Inferior parietal cortex (tissue), 1 donor: Measurements from ENCODE around the gene OR2B2.

Source experiments
- DNase-seq: peaks from one replicate; pipeline ENCODE4 v3.0.0-alpha.2; 2016; ENCODE audit errors: extremely low spot score

OR2B2 gene

GRCh38 chr6:27893836-27894807 is 18.1 kb downstream of the OR2B2 start:
- DNase-seq: peak; percentile 95

GRCh38 chr6:27893059-27893835 is 18.9 kb downstream of the OR2B2 start:
- peak; percentile 77 for DNase-seq

GRCh38 chr6:27892649-27893058 is 19.5 kb downstream of the OR2B2 start:
- DNase-seq: no peak

- no peak for DNase-seq
Observed at GRCh38 chr6:27891320-27891875, 20.8 kb downstream of the OR2B2 start.

GRCh38 chr6:27890445-27891319 is 21.5 kb downstream of the OR2B2 start:
- DNase-seq: peak; percentile 65

DNA sequence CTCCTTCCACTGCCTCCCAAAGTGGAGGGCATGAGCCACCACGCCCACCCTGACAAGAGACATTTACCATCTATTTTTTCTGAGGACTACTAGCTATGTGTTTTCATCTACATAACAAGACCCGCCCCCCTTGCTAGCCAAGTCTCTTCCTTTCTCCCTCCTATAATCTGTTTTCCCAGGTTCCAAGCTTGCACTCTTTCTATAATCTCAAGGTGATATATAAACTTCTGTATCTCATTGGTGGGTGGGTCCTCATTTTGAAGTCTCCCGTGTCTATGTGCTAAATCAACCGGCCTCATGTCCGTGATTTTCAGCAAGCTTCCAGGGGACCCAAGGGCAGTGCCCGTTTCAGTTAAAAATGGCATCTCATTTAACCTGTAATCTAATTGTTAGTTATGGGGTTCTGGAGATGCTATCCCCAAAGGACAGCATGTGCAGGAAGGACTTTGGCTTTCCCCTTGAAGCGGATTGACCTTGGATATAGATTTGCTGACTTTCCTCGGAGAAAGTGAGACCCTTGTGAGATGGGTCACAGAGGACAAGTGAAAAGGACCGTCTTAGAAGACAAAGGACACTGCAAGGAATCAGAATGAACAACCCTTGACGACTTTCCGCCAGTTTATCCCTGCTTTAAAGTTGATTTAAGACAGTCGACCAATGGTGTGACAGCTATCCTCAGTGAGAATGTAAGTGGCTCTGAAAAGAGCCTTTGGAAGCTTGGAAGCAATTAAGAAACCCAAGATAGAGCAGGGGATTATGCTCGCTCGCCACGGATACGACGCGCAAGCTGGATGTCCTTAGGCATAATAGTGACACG is 22.4 kb downstream of the OR2B2 start:
- DNase-seq: no peak

DNA sequence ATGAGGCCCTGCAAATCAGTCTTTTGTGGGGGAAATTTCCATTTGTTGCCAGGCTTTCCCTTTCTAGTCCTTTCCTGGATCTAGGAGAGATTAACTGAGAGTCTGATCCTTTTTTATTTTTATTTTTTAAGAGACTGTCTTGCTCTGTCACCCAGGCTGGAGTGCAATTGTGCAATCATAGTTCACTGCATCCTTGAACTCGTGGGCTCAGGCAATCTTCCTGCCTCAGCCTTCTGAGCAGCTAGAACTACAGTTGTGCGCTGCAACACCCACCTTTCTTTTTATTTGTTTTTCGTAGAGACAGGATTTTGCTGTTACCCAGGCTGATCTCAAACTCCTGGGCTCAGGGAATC is 22.9 kb downstream of the OR2B2 start:
- no peak for DNase-seq

DNA sequence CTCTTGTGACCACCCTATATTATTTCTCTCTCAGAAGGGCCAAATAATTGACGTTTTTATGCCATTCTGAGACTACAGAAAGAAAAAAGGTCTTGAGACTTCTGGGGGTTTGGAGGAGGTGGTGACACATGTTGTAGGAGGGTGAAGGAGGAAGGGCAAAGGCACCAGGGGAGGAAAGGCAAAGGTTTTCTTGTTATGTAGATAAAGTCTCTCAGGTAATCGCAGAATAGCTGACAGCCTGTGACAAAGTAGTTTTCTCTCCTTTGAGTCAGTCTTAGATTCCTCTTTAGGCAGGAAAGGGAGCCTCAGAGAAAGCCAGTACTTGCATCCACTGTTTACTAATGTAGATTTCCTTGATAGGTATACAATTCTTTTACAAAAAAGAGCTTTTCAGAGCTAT is 23.6 kb downstream of the OR2B2 start:
- DNase-seq: no peak

GRCh38 chr6:27886073-27886472 is 26.1 kb downstream of the OR2B2 start:
- no peak for DNase-seq

- DNase-seq: no peak
Observed at GRCh38 chr6:27883136-27883535, 29.1 kb downstream of the OR2B2 start.

- no peak for DNase-seq
Observed at GRCh38 chr6:27882624-27883023, 29.6 kb downstream of the OR2B2 start.

- no peak for DNase-seq
Observed at GRCh38 chr6:27879837-27880236, 32.4 kb downstream of the OR2B2 start.

- DNase-seq: no peak
Observed at GRCh38 chr6:27874016-27874415, 38.2 kb downstream of the OR2B2 start.

GRCh38 chr6:27873021-27873940 is 38.9 kb downstream of the OR2B2 start:
- no peak for DNase-seq

DNA sequence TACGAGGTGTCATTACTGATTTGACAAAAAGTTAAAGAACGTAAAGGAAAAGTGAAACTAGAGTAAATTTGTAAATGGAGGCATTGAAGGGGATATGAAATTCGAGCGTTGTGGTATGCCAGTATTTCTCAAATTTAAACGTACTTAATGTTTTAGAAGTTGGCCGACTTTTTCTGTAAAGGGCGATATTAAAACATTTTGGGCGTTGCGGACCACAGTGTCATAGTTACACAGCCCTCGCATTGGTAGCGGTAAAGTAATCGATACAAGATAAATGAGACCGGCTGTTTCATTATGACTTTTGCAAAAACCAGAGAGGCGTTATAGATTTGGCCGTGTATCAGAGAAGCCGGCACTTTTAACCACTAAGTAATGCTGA is 39.6 kb downstream of the OR2B2 start:
- no peak for DNase-seq

DNA sequence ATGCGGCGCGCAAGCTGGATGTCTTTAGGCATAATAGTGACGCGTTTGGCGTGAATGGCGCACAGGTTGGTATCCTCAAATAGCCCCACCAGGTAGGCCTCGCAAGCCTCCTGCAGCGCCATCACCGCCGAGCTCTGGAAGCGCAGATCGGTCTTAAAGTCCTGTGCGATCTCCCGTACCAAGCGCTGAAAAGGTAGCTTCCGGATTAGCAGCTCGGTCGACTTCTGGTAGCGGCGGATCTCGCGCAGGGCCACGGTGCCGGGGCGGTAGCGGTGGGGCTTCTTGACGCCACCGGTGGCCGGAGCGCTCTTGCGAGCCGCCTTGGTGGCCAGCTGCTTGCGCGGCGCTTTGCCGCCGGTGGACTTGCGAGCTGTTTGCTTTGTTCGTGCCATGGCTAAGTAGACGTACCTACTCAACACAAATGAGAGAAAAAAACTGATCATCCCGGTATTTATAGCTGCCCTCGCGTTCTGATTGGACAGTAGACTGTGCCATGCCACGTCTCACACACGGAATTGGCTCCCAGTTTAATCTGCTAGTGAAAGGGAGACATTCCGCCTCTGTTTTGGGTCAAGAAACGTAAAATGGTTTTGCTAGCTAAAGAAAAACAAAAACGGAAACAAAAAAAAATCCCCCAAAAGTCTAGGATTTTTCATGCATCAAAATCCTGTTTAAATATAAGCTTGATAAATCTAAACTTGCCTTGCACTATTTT is 40.1 kb downstream of the OR2B2 start:
- DNase-seq: no peak

DNA sequence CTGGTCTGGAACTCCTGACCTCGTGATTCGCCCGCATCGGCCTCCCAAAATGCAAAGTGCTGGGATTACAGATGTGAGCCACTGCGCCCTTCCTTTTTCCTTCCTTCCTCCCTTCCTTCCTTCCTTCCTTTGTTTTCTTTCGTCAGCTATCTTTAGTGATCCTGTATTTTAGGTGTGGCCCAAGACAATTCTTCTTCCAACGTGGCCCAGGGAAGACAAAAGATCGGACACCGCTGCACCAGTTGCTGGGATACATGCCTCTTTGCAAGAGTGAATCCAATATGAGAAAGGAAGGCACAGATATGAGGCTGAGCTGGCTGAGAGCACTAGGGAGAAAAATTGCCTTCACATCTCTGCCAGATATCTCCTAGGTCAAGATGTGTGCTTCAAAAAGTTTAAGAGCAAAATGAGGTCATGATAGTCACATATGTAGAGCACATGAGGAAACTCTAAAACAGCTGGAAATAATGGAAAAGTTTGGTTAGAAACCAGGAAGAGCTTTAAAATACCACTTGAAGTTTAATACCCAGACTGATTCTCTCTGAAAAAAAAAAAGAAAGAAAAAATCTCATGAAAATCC is 41.8 kb downstream of the OR2B2 start:
- no peak for DNase-seq

DNA sequence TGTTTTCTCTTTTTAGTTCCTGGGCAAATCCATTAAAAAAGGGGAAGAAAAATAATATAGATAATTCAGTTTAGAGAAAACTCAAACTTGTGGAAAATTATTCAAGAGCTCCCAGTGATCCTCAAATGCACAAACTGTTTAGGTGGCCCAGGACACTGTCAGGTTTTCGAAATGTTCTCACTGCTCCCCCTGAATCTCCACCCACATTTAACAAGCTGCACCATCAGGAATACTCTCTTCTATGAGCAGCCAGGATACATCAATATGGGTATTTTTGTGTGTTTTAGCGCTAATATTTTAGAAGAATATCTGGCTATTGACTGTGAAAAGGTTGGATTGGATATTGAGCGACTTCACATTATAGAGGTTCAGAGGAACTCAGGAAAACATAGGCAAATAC is 43.9 kb downstream of the OR2B2 start:
- DNase-seq: no peak

GRCh38 chr6:27867945-27868300 is 44.3 kb downstream of the OR2B2 start:
- no peak for DNase-seq
